ENCODE measurements around the gene PARM1. TPM values are rescaled to one million over a fixed set of nuclear protein-coding genes. Genes with fewer than 3 reads are reported as not detected.

PARM1 gene
- total RNA-seq, 1 donor from 2014 or later, result 22.4 TPM

- TF ChIP-seq CTCF (conservative IDR thresholded peaks at IDR 0.05), result no peak
- peaks cover 16% of the 10 kb centered on the region for H3K27me3 Mint-ChIP-seq
- no peak for DNase-seq (ENCODE audit: extremely low spot score, unreplicated experiment)
- no peak overlapping the region for H3K27ac Mint-ChIP-seq
- H3K9me3 Mint-ChIP-seq, result peaks cover 8% of the 10 kb centered on the region
- H3K4me1 Mint-ChIP-seq (ENCODE audit: unreplicated experiment), result peaks cover 10% of the 10 kb centered on the region
- peaks cover 5% of the 10 kb centered on the region for H3K36me3 Mint-ChIP-seq
- no peak overlapping the region for H3K4me3 Mint-ChIP-seq
These were observed 9.5 kb downstream of the PARM1 start for GRCh38 chr4:74942251-74942917.

- no peak for TF ChIP-seq CTCF (conservative IDR thresholded peaks at IDR 0.05)
- Mint-ChIP-seq H3K9me3 (peaks cover 8% of the 10 kb centered on the region), H3K4me1 (ENCODE audit: unreplicated experiment) (peaks cover 10% of the 10 kb centered on the region), H3K27me3 (peaks cover 12% of the 10 kb centered on the region), H3K36me3 (peaks cover 5% of the 10 kb centered on the region), H3K27ac (no peak overlapping the region), H3K4me3 (no peak overlapping the region)
- no peak for DNase-seq (ENCODE audit: extremely low spot score, unreplicated experiment)
These were observed 10.0 kb downstream of the PARM1 start for GRCh38 chr4:74942918-74943253.

- peaks cover 10% of the 10 kb centered on the region for H3K4me1 Mint-ChIP-seq (ENCODE audit: unreplicated experiment)
- peaks cover 5% of the 10 kb centered on the region for H3K27me3 Mint-ChIP-seq
- no peak overlapping the region for H3K4me3 Mint-ChIP-seq
- peaks cover 12% of the 10 kb centered on the region for H3K9me3 Mint-ChIP-seq
- H3K27ac Mint-ChIP-seq, result peak overlapping the region; percentile 81
- no peak for DNase-seq (ENCODE audit: extremely low spot score, unreplicated experiment)
- no peak for TF ChIP-seq CTCF (conservative IDR thresholded peaks at IDR 0.05)
- peaks cover 8% of the 10 kb centered on the region for H3K36me3 Mint-ChIP-seq
These were observed 11.5 kb downstream of the PARM1 start for GRCh38 chr4:74944354-74944793.

GRCh38 chr4:74946196-74946595 is 13.3 kb downstream of the PARM1 start:
- Mint-ChIP-seq H3K9me3 (peaks cover 12% of the 10 kb centered on the region), H3K27ac (no peak overlapping the region), H3K4me3 (no peak overlapping the region), H3K36me3 (peaks cover 4% of the 10 kb centered on the region), H3K27me3 (no peaks in the 10 kb centered on the region), H3K4me1 (ENCODE audit: unreplicated experiment) (peaks cover 7% of the 10 kb centered on the region)
- no peak for DNase-seq (ENCODE audit: extremely low spot score, unreplicated experiment)
- no peak for TF ChIP-seq CTCF (conservative IDR thresholded peaks at IDR 0.05)

DNA sequence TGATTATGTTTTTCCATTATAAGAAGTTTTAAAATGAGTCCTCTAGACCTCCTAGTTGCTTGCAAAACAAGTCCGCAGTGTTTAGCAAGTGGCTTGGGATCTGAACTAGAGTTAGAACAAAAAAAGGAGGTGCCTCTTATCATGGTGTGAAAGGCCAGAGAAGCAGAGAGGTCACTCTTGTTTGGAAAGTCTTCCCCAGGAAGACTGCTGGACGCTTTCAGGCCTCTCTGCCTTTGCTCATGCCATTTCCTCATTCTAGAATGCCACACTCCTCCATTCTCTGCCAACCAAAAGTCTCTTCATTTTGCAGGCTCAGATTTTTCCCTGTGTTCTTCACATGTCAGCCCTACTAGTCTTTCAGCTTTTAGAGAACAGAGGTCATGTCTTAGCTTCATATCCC is 14.9 kb downstream of the PARM1 start:
- no peaks in the 10 kb centered on the region for H3K27me3 Mint-ChIP-seq
- TF ChIP-seq CTCF (conservative IDR thresholded peaks at IDR 0.05), result no peak
- peaks cover 4% of the 10 kb centered on the region for H3K36me3 Mint-ChIP-seq
- H3K27ac Mint-ChIP-seq, result peak overlapping the region; percentile 51
- DNase-seq (ENCODE audit: extremely low spot score, unreplicated experiment), result no peak
- peaks cover 3% of the 10 kb centered on the region for H3K4me1 Mint-ChIP-seq (ENCODE audit: unreplicated experiment)
- H3K4me3 Mint-ChIP-seq, result no peak overlapping the region
- peaks cover 8% of the 10 kb centered on the region for H3K9me3 Mint-ChIP-seq
